Right hindlimb (tissue), 1 donor: ENCODE data around the gene KIF23.

Source experiments
- DNase-seq: peaks from one replicate; pipeline ENCODE4 v3.0.0-alpha.2; 2018

Gene KIF23

DNA sequence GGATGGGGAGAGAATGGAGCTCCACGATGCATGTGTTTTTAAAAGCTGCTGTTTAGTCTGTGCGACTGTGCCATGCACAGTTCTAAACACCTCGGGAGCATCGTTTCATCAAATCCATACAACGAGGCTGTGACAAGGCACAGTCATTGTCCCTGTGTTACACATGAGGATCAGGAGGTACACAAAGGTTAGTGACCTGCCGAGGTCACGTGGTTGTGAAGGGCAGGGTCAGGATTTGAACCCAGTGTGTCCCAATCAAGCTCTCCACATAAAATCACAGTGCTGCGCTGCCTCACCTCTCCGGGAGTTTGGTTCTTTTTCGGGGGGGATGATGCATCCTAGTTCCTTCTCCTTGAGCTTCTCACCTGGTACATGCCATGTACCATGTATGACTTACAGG is 18.7 kb upstream of the KIF23 start:
- DNase-seq: no peak

DNA sequence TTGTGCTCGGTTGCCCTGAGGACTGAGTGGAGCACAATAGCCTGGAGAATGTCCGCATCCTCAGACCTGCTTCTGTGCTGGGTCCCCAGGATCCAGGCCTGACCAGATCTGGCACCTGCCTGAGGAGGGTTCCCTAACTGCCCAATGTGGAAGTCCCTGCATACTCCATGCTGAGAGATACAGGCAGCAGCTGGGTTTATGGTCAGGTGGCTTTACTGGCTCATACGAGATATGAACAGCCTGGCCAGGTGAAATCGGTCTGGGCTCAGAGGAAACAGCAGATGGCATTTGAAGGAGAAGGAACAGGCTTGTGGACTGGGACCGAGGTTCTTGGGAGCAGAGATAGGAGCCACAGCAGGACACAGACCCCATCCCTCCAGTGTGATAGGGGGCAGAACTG is 18.2 kb upstream of the KIF23 start:
- no peak for DNase-seq

- no peak for DNase-seq
Observed at GRCh38 chr15:69398491-69398891, 15.7 kb upstream of the KIF23 start.

DNA sequence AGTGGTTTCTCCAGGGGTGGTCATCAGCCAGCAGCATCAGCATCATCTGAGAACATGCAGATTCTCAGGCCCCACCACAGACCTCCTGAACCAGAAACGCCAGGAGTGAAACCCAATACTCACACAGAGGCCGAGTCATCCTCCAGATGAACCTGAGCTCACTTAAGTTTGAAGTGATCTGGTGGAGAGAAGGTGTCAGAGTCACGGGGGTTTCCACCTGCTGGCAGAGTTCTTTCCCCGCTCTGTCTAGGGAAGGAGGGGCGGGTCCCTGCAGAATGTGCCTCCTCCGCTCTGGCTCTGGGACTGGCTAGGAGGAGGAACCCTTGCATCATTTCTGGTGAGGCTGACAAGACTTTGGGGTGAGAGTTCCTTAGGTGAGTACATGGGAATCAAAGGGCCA is 13.3 kb upstream of the KIF23 start:
- DNase-seq: no peak

- no peak for DNase-seq
Observed at GRCh38 chr15:69402816-69403215, 11.3 kb upstream of the KIF23 start.

DNA sequence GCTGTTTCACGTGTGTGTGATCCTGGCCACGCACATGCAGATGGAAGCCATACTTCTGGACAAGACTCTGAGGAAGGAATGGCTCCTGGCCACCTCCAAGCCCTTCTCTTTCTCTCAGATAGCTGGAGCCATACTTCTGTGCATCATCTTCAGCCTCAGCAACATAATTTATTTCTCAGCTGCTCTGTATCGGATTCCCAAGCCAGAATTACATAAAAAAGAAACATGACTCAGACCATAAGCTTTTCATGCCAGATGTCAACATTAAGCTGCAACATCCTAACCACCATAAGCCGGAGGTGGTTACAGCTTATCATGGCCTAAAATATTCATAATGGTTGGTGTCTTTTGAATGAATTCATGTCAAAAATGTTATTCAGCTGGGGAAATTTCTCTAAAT is 10.6 kb upstream of the KIF23 start:
- DNase-seq: no peak

GRCh38 chr15:69405110-69405509 is 9.0 kb upstream of the KIF23 start:
- no peak for DNase-seq

- DNase-seq: no peak
Observed at GRCh38 chr15:69407719-69408400, 6.3 kb upstream of the KIF23 start.

- no peak for DNase-seq
Observed at GRCh38 chr15:69408841-69409240, 5.3 kb upstream of the KIF23 start.

- no peak for DNase-seq
Observed at GRCh38 chr15:69410248-69410874, 3.8 kb upstream of the KIF23 start.

- DNase-seq: no peak
Observed at GRCh38 chr15:69412274-69412673, 1.9 kb upstream of the KIF23 start.

GRCh38 chr15:69412701-69413100 is 1.4 kb upstream of the KIF23 start:
- DNase-seq: no peak

DNA sequence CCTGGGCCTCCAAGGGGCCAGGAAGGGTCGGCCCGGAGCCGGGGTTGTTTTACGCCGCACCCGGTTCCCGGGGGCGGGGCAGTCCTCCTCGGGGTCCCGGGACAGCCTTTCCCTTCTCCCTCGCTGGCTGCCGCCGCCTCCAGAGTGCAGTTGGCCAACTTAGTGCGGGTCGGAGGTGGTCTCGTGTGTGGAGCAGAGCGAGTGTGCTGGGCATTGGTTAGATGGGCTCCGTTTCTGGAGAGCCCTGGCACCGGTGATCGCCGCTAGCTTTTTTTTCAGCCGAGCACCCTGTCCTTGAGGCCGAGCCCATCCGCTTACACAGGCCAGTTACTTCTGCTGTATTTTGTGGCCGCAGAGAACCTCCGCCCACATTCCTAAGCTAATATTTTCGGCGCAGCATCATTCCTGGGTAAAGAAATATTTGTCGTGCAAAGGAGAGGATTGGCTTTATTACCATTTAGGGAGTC is 585 bp downstream of the KIF23 start:
- DNase-seq: peak; percentile 68

GRCh38 chr15:69415381-69415780 is 1.2 kb downstream of the KIF23 start:
- no peak for DNase-seq

GRCh38 chr15:69417581-69417980 is 3.4 kb downstream of the KIF23 start:
- no peak for DNase-seq

DNA sequence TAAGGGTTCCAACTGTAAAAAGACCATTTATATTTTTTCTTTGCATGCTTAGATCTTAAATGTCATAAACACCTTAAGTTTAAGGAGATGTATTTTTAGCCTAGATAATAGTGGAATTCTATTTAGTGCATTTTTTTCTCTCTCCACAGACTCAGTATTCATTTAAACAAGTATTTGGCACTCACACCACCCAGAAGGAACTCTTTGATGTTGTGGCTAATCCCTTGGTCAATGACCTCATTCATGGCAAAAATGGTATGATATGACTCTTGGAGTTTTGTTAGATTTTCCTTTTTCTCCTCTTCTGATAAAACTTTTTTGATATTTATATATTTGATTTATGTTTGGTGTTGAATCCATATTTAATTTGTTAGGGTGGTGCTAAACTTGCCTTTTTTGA is 7.3 kb downstream of the KIF23 start:
- no peak for DNase-seq

DNA sequence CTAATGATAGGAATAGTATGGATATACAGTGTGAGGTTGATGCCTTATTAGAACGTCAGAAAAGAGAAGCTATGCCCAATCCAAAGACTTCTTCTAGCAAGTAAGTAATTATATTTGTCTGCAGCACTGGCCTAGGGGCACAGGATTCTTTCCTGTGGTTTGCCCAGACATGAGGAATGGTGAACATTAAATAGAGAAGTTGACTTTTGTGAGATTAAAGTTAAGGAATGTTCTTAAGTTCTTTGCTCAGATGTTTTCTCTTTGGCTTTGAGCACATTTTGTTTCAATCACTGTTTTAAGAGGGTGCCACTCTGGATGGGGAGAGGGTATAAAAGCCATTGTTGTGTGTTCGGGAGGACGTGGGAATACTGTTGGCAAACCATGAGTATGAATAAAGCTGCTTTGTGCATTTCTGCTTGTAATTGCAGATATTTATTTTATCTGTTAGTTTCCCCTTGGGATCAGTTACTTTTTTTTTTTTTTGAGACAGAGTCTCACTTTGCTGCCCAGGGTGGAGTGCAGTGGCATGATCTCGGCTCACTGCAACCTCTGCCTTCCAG is 8.3 kb downstream of the KIF23 start:
- no peak for DNase-seq

GRCh38 chr15:69424001-69424400 is 9.9 kb downstream of the KIF23 start:
- DNase-seq: no peak

DNA sequence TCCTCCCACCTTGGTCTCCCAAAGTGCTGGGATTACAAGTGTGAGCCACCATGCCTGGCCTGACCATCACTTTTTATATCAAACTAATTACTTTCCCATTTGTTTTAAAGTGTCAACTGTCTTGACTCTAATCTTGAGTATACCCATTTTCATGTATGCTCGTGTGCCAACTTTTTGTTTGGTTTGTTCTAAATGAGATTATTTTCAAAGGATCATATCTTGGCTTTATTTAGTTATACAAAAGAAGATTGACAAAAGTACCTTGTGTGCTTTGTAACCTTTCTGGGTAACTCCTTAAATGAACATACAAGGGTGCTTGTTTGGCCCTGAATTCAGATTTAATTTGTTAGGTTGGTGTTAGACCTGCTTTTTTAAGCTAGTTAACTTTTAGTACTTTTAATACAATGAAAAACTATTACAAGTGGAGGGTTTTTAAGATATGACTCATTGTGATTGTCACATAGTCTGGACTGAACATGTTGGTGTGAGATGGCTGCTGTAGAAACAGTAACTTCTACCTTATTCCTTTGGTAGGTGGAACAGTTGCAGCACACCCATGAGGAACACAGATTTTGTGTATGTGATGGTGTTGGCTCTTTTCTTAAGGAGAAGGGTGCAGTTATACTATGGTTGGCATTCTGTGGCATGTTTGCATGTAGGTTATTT is 10.7 kb downstream of the KIF23 start:
- DNase-seq: no peak

DNA sequence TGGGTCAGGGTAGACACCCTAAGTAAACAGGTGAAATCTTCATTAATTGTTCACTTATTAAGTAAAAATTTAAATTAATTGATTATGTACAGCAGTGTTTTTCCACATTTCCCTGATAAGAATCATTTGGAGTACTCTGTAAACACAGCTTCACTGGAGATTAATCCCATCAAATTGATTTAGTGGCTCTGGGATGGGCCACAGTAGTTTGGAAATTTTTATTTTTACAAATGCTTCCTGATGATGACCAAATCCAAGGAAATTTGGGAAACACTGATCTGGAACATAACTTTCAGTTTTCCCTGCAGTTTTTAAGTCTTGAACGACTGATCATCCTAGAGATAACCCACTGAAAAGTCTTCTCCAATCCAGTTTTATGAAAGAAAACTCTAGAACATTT is 19.7 kb downstream of the KIF23 start:
- no peak for DNase-seq

- DNase-seq: no peak
Observed at GRCh38 chr15:69434238-69434637, 20.1 kb downstream of the KIF23 start.

GRCh38 chr15:69434679-69435078 is 20.5 kb downstream of the KIF23 start:
- DNase-seq: no peak

GRCh38 chr15:69435985-69436384 is 21.8 kb downstream of the KIF23 start:
- DNase-seq: no peak

DNA sequence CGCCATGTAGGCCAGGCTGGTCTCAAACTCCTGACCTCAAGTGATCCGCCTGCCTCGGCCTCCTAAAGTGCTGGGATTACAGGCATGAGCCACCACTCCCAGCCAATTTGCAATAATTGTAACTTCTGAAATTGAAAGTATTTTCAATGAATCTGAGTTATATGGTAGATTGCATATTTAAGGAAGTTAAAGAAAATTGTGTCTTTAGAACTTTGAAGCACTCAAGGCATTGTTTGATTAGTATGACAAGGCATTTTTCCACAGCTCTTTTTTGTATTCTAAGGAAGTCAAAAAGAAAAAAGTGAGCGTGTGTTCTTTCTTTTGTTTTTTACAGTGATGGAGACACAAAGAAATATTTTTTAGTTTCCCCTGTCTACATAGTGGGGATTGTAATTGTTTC is 22.8 kb downstream of the KIF23 start:
- no peak for DNase-seq
